Fibroblast of lung (primary cell): Measurements from ENCODE around the gene TMPRSS3.

Experiments
- EZH2 ChIP-seq: IDR thresholded peaks from 2 replicates; pipeline ENCODE4 v1.5.1; 2012; ENCODE audit warnings: low read length, control low read depth, mild to moderate bottlenecking; ENCODE audit errors: missing control alignments
- TF ChIP-seq, protein P1 (sequence below), 2 donors: IDR thresholded peaks in 1 of 2; conservative IDR thresholded peaks in 1 of 2; 1 replicate in 1 of 2; 2 replicates in 1 of 2; pipeline ENCODE4 v1.5.1; 2011 to 2012; ENCODE audit warnings: low read length in 2 of 2, control low read depth in 1 of 2, inconsistent platforms in 1 of 2, low read depth in 1 of 2, mild to moderate bottlenecking in 1 of 2

DNA sequence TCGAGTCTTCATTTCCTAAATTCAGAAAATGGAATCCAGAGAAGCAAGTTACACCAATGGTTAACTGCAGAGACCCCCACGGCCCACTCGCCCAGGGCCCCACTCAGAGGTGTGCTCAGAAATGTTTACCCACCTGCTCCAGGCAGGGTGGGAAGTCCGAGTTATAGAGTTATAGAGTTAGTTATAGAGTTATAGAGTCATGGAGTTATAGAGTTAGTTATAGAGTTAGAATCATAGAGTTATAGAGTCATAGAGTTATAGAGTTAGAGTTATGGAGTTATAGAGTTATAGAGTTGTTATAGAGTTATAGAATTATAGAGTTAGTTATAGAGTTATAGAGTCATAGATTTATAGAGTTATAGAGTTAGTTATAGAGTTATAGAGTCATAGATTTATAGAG, 39.5 kb upstream of the TMPRSS3 start:
- TF ChIP-seq, protein P1, sequence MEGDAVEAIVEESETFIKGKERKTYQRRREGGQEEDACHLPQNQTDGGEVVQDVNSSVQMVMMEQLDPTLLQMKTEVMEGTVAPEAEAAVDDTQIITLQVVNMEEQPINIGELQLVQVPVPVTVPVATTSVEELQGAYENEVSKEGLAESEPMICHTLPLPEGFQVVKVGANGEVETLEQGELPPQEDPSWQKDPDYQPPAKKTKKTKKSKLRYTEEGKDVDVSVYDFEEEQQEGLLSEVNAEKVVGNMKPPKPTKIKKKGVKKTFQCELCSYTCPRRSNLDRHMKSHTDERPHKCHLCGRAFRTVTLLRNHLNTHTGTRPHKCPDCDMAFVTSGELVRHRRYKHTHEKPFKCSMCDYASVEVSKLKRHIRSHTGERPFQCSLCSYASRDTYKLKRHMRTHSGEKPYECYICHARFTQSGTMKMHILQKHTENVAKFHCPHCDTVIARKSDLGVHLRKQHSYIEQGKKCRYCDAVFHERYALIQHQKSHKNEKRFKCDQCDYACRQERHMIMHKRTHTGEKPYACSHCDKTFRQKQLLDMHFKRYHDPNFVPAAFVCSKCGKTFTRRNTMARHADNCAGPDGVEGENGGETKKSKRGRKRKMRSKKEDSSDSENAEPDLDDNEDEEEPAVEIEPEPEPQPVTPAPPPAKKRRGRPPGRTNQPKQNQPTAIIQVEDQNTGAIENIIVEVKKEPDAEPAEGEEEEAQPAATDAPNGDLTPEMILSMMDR (conservative IDR thresholded peaks at IDR 0.05 in 1 of 2, IDR thresholded peaks at IDR 0.05 in 1 of 2; ENCODE audit: low read depth in 1 of 2, low read length in 2 of 2) = no peak
- no peak for TF ChIP-seq EZH2
